GM19240 (cell line): ENCODE results near the gene LRRC45.
"Not testable (repeated sequence)": the region's sequence is repeated elsewhere in the genome, so short reads cannot be mapped to it uniquely, and the experiment has no call there.

Source experiments
- DNase-seq: peaks from one replicate; pipeline ENCODE4 v3.0.0; 2011; ENCODE audit warnings: low spot score; ENCODE audit not compliant: insufficient read length

Gene LRRC45

GRCh38 chr17:82033359-82034085, 10.4 kb downstream of the LRRC45 start:
- no peak for DNase-seq

- no peak for DNase-seq
Observed at GRCh38 chr17:82034371-82035011, 11.4 kb downstream of the LRRC45 start.

GRCh38 chr17:82035488-82035887, 12.4 kb downstream of the LRRC45 start:
- DNase-seq, result no peak

- no peak for DNase-seq
Observed at GRCh38 chr17:82035956-82036633, 13.0 kb downstream of the LRRC45 start.

- no peak for DNase-seq
Observed at GRCh38 chr17:82036634-82037091, 13.6 kb downstream of the LRRC45 start.

GRCh38 chr17:82037092-82037888, 14.2 kb downstream of the LRRC45 start, which contains the start of gene DCXR:
DCXR (minus strand) TSS chr17:82037697; CDS start chr17:82037682, 15 bp downstream.
- DNase-seq, result peak; percentile 99

- no peak for DNase-seq
Observed at GRCh38 chr17:82037889-82038195, 14.7 kb downstream of the LRRC45 start.

GRCh38 chr17:82038796-82039409, 15.8 kb downstream of the LRRC45 start:
- DNase-seq, result not testable (repeated sequence)

GRCh38 chr17:82039695-82040299, 16.7 kb downstream of the LRRC45 start:
- DNase-seq, result no peak

- DNase-seq, result no peak
Observed at GRCh38 chr17:82041144-82041814, 18.2 kb downstream of the LRRC45 start.

GRCh38 chr17:82042649-82043048, 19.5 kb downstream of the LRRC45 start:
- no peak for DNase-seq

- DNase-seq, result no peak
Observed at GRCh38 chr17:82043507-82043906, 20.4 kb downstream of the LRRC45 start.

- no peak for DNase-seq
Observed at GRCh38 chr17:82045936-82046484, 22.9 kb downstream of the LRRC45 start.

GRCh38 chr17:82046903-82047302, 23.8 kb downstream of the LRRC45 start:
- no peak for DNase-seq

- DNase-seq, result no peak
Observed at GRCh38 chr17:82047379-82047778, 24.3 kb downstream of the LRRC45 start.

GRCh38 chr17:82047914-82048570, 24.9 kb downstream of the LRRC45 start:
- no peak for DNase-seq

- DNase-seq, result no peak
Observed at GRCh38 chr17:82048571-82048971, 25.5 kb downstream of the LRRC45 start.

- DNase-seq, result no peak
Observed at GRCh38 chr17:82049106-82049505, 26.0 kb downstream of the LRRC45 start.

- no peak for DNase-seq
Observed at GRCh38 chr17:82049521-82049971, 26.4 kb downstream of the LRRC45 start.
